DMS153 treated with DMSO at 0.1 percent for 48 hours (cell line): Measurements from ENCODE around the gene IL1RAPL1.

Source experiments
- DNase-seq: peaks from one replicate; lab custom pipeline; 2025; ENCODE audit not compliant: unreplicated experiment; lab: John Stamatoyannopoulos, UW

IL1RAPL1 gene

DNA sequence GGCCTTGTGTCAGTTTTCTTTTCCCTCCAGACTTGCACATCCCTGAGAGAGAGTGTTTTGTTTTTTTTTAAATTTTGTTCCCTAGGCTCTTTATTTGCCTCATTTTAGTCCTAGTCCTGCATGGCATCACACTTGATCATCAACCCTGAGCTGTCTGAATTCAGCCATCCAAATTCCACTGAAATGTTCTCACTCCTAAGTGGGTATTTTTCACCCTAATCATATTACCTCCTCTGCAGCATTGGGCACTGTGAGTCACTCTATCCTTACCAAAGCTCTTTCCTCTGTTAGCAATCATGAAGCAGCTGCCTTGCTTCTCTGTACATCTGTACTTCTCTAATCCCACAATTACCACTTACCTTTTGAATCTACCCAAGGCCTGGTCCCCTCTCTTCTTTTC lies 1271.5 kb downstream of the IL1RAPL1 start:
- DNase-seq: no peak

DNA sequence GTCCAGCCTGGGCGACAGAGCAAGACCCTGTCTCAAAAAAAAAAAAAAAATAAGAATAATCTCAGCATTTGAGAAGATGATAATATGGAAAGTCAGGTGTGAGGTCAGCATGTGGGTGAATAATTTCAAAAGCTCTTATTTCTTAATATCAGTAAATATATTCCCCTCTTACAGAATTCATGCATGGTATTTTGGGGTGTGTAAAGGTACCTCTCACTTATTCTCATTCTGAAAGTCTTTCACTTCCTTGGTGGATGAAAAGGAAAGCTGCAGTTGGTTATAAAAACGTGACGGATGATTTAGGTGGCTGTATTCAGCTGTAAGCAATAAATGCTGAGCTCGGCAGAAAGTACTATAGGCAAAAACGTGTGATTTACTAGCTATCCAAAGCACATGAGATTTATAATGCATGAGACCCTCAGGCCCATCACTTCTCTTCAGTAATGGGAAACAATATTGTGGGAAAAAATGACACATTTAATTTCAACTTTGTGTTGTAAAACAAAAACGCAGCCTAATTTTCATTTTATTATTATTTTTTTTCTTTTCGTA lies 1275.0 kb downstream of the IL1RAPL1 start:
- no peak for DNase-seq

DNA sequence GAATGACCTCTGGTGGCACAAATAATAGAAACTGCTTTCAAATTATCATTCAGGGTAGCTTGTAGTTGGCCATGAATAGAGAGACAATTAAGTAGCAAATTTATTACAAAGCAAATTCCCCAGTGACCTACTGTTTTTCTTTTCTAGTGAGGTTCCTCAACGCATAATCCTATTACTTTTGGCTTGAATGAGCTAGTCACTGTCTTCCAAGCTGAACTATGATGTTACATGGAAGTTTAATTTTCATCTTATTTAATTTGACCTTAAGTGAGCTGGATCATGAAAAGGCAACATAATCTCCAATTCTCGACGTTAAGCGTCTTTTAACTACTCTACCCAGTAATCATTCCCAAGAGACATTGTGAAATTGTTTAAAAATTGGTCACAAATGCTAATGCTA lies 1280.7 kb downstream of the IL1RAPL1 start:
- DNase-seq: no peak

DNA sequence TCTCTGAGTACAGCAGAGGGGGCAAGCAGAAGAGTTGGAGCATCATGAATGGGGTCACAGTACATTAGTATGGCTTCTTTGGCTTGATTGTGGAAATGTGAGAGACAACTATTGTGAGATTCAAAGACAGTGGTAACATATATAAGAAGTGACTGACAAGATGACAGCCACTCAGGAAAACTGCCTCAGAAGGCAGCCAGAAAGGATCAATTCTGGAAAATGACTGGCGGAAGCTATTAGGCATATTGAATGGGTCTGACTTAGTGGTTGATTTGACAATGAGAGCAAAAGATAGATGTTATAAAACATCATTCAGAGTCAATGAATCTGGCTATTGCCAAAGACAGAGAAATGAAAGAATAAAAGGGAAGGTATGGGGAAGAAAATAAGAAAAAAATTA lies 1282.6 kb downstream of the IL1RAPL1 start:
- DNase-seq: no peak

DNA sequence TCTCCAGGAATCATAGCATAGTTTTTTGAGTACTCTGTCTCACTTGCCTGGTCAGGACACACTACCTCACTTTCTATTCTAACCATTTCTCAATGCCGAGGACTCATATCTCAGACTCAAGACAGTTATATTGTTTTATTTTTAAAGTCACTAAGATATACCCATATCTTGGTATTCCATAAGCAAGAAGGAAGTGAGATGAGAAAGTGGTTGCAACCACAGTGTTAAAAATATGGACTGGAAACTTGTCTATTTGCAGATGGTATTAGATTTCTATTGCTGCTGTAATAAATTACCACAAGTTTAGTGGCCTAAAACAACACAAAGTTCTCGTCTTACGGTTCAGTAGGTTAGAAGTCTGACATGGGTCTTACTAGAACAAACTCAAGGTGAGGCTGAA lies 1283.4 kb downstream of the IL1RAPL1 start:
- DNase-seq: no peak

DNA sequence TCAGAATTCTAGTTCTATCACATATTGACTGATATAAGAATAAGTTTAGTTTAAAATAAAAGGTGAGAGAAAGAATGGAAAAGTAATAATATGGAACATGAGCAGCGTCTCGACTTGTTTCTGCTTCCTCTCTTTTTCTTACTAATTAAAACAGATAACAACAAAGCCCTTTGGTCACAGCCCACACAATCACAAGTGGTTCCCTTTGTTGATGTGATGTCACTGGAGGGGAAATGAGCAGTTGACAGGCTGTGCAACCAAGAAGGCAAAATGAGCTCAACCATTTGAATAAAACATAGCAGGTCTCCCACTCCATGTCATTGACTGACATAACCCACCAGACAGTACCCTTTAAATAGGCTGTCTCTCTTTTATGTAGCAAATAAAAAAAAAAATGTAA lies 1285.6 kb downstream of the IL1RAPL1 start:
- no peak for DNase-seq

DNA sequence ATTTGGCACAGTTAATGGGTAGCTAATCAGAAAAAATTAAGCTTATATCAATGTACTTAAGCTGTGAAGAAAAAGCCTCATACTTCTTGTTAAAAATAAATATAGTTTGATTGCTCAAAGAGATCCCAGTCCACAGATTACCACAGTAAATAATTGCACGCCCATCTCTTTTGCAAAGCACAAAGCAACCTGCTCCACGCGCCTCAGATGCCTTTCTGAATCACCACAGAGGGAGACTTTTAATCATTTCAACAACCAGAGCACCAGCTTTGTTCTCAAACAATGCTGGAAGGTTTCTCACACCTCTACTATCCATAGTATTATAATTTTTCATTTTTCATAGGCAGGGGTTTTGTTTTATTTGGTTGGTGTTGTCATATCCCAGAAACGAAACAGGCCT lies 1289.5 kb downstream of the IL1RAPL1 start:
- no peak for DNase-seq

DNA sequence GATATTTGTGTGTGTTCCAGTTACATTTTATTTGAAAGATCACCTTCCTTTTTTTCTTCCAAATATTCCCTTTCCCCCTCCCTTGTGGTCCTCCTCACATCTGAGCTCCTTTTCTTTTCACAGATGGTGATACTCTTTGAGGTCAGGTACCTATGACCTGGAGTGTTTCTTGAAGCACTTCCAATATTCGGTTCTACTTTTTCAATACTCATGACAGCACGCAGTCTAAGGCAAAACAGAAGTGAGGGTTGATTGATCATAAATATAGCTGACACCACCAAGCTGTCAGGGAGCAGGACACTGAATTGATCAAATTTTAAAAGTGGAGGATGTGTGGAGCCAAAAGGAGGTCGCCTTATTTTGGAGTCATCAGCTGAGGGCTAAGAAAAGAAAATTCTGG lies 1293.7 kb downstream of the IL1RAPL1 start:
- no peak for DNase-seq

DNA sequence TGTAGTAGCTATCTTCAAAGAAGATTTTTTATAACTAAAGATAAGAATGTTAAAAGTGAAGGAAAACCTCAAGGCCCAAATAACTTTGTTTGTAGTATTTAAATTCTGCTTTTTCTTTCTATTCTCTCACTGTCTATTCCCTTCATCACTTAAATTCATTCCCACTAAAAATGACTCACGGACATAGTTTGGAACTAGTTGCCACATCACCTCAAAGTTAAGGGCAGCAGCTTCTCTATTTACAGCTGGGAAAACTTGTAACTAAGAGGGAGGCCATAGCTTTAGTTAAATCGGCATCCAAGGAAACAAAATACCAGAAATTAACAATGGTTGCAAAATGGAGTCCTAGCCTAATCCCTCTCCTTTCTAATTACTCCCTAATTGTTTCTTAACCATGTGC lies 1302.8 kb downstream of the IL1RAPL1 start:
- DNase-seq: no peak

DNA sequence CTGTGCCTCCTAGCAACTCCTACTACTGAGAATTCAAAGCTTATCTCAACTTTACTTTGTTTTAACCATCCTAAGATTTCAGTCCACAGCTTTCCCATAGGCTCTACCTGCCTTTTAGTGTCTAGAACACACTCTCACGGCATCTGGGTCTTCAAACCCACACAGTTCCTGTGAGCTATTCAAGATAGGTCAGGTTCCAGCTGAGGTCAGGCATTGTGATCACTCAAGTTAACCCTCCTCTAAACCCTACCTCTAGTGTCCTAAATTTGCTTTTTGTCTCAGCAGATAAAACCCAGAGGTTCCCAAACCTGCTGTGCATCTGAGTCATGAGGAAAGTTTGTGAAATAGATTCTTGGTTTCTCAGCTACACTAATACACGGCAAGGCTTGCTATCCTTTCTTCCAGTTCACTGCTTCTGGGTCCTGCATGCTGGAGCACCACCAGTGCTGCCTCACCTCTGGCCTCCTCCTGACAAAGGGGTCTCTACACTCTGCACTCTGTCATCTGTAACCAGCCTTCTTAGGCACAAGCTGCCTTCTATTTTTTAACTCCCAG lies 1303.5 kb downstream of the IL1RAPL1 start:
- no peak for DNase-seq

DNA sequence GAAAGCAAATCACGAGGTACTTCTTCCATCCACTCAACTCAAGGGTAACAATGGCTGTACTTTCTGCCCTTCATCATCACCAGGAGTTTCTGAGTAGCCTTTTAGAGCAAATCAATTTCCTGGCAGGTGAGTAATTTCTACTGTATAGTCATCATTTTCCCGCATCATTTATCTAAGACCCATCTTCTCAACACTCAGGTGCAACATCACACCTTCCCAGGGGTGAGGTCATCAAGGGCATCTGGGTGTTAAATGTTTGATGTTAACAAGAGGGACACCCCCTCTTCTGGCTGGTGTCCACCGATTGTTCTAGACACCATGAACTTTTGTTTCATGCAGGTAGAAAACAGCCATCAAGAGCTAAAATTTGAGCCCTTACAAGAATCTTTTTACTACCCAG lies 1314.8 kb downstream of the IL1RAPL1 start:
- no peak for DNase-seq

DNA sequence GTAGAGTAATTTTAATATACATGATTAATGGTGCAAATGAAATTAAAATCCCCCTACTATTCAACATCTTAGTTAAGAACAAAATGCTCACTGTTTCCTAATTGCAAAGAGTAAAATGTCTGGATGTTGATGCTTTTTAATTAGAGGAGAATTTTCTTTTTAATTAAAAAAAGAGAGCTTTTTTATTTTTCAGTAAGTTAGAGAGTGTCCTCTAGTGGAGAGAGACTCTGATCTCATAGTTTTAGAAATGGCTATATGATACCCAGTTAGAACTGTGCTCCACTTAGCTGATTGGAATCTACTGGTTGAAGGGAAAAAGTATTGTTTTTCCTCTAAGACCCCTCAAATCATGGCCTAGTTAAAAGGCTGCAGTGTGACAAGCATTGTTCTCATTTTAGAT lies 1316.1 kb downstream of the IL1RAPL1 start:
- DNase-seq: no peak

DNA sequence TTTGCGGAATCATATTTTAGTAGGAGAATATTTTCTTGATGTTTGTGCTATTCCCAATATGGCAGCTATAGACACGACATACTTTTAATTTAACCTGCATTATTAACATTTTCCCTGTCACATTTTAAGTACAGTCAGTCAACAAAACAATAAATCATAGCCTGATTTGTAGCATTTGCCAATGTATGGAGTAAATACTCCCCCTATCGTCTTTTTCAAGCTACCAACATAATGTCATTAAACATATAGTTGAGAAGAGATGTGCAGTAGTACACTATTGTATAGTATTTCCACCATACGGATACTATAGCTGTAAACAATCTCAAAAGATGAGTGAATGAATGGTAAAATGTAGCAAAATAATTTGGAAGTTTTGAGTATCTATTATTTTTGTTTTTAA lies 1324.4 kb downstream of the IL1RAPL1 start:
- DNase-seq: no peak

DNA sequence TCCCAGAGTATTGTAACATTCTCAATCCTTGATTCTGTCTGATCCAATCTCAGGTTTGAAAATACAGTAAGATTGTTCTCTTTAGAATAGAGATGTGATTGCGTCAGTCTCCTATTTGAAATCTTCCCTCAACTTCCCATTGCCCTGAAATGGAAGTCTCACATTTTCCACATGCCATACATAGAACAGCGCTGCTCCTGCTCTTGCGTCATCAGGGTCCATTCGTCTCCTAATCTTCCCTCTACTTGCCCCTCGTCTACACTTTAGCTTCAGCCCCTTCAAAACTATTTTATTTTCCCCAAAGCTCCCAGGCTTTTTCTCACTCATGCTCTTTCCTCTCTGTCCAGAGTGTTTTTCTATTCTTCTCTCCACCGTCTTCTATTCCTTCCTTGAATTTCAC lies 1326.4 kb downstream of the IL1RAPL1 start:
- DNase-seq: no peak

DNA sequence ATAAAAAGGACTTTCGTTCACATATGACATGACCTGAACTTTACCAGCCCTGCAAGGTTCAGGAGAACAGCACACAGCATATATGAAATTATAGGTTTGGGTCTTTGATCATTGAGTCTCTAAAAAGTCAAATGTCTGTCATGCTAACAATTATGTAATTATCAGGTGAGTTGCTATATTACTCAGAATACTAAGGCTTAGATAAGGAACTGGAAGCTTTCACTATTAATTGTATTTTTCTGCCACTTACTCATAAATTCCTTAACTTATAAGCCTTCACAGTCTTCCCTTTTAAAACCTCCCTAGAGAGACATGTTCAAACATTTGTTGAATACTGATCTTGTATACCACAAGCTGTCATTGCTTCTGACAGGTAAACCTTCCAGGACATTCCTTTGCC lies 1335.4 kb downstream of the IL1RAPL1 start:
- DNase-seq: no peak

DNA sequence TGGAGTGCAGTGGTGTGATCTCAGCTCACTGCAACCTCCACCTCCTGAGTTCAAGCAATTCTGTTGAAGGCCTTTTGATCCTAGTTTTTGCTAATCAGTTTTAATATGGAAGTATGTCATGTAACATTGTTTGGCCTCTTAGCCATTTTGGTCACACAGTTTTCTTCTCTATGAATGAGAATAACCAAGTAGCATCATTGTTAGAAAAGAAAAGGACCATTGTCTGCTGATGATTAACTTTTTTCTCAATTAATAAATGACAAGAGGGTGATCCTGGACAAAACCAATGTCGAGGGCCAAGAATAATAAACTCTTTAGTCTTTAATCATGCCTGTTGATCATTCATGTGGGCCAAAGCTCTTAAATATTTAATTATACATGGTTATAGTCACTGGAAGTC lies 1338.8 kb downstream of the IL1RAPL1 start:
- DNase-seq: no peak

DNA sequence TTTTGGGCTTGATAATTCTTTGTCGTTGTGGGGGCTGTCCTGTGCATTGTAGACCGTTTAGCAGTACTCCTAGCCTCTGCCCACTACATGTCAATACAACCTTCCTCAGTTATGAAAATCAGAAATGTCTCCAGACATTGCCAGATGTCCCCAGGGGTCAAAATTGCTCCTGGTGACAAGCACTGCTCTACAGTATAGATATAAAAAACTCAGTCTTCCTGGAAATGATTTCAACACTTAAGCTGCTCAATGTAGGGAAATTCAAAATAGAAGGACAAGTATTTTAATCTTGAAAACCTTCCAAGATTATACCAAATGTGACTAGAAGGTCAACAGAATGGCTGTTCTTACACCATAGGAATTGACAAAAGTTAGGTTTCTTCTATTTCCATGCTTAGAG lies 1339.4 kb downstream of the IL1RAPL1 start:
- no peak for DNase-seq

DNA sequence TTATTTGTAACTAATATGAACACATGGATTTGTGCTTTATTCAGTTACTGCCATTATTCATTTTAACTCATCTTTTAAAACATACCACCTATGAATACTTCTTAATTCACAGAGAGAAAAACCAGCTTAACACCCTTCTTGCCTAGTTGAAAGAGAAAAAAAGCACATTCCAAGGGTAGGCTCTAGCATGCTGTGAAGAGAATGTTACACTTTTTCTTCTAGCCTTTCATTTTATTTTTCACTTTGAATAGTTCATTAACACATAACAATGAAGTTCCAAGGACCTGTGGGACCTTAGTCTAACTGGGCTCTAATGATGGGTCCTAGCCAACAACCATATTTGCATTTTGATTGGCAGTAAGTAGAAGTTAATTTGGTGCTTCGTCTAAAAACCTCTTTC lies 1348.2 kb downstream of the IL1RAPL1 start:
- DNase-seq: no peak

DNA sequence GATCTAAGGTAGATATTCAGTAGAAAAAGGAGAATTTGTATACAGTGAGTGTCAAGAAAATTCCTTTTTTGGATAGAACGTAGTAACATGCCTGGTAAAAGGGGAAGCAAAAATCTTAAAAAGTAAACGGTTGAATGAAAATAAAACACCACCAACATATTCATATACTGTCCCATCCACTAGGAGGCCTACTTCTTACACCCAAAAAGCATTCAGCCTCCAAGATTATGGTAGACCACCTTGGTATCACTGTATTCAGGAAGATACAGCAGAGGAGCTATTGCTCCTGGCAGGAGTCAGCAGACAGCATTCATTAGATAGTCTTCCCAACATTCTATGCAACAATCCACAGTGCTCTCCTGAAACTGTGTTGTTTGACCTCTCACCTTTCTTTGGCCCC lies 1353.5 kb downstream of the IL1RAPL1 start:
- no peak for DNase-seq

DNA sequence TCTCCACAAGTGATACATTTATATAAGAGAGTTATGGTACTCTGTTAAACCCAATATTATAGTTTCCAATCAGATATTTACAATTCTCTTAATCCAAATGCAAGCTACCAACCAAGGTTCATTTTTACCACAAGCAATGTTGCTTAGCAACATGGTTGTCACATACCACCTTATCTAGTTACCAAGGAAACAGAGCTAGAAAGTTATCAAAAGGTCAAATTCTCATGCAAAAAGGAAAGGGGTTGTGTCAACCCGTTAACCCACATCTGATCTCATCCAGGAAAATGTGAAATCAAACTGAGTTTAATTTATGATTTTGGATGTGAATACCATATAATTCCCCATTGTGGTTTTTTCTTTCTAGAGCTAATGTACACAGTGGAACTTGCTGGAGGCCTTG lies 1354.0 kb downstream of the IL1RAPL1 start:
- no peak for DNase-seq

DNA sequence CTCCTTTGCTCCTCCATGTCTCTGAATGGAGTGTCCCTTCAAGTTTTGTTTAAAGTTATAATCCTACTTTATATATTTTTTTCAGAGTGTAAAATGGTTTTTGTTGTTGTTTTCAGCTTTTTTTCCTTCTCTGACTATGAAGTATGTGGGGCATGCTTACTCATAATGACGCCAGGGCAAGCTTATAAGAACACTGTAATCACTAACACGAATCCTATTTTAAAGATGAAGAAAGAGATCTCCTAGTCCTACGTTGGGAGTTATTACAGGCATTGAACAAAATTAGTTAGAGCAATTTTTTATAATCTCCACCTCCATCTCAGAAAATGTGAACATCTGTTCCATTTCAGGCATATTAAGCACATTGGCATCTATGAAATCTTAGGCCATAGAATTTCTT lies 1360.0 kb downstream of the IL1RAPL1 start:
- no peak for DNase-seq

DNA sequence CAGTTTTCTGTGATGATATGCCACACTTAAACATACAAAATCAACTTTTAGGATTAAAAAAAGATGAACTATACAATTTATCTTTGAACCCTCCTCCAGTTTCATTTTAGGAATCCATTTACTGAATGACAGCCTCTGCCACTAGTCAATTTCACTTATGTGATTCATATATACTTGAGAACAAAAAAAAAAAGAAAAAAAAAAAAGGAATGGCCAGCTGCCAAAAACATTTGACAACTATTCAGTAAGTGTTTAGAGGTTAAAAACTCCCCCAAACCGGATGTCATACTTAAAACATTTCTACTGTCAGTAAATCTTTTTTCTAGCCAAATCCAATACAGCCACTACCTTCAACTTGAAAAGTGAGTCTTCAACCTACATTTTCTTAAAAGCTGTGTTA lies 1361.4 kb downstream of the IL1RAPL1 start:
- DNase-seq: no peak

DNA sequence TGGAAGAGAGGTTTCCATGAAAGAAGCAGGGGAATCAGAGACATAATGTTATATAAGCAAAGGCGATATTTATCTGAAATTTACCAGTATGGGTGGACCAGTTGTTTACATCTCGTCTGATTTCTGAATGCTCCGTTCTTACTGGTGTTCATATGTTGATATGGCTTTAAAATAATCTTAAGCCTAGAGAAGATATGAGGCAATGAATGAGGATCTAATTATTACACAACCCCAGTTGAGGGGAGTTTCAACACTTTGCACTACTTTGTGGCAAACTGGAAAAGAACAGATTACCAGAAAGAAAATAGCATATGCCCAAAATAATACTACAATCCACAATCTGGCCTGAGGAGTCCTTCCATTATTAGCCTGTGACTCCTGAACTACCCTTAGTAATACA lies 1364.8 kb downstream of the IL1RAPL1 start:
- no peak for DNase-seq

DNA sequence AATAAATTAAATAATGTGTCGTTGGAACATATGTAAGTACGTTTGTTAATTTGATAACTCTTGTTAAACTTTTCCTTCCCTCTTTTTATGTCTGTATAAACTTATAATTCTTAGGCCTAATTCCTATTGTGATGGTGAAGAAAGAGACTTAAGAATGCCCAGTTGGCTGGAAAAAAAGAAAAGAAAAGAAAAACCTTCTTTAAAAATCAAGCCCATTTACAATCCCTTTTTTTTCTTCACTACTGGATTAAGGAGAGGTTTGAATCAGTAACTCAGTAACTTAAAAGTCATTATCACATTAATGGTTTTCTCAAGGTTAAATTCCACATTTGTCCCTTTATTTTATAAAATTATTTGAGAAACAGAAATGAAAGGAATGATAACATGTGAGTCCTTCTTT lies 1374.8 kb downstream of the IL1RAPL1 start:
- DNase-seq: no peak
